Measurements from ENCODE around the gene DAPK3.
"Not testable (repeated sequence)": the region's sequence is repeated elsewhere in the genome, so short reads cannot be mapped to it uniquely, and the experiment has no call there.

The DAPK3 gene

DNA sequence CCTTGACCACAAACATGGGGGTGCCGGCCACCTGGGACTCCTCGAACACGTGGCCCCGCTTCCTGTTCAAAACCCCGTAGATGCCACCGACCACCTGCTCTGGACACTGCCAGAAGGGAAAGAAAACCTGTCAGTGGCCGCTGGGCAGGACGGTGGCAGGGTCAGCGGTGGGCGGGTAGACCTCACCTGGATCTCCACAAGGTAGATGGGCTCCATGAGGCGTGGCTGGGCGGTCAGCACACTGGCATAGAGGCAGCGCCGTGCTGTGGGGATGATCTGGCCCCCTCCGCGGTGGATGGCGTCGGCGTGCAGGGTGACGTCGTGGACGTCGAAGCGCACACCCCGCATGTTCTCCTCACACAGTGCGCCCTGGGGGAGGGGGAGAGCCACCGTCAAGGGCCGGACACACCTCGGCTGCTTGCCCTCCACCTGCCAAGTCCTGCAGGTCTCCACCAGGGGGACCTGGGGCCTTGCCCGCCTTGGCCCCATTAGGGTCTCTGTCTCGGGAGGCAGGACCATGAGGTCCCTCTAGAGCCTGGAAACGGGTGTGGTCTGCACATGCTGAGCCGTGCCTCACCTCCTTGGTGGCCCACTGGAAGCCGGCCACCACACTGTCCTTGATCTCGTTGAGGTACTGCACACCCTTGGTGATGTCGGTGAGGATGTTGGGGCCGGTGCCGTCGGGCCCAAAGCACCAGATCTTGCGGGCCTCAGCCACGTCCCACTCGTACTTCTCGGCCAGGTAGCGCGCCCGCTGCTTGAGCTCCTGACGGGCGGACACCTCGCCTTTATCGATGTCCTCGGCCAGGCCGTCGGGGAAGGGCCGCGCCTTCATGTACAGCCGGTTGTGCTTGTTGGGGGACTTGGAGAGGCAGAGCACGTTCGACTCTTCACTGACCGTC is 6.6 kb upstream of the DAPK3 start:
- no peak for DNase-seq

GRCh38 chr19:3976495-3977241 is 5.8 kb upstream of the DAPK3 start:
- DNase-seq = no peak

DNA sequence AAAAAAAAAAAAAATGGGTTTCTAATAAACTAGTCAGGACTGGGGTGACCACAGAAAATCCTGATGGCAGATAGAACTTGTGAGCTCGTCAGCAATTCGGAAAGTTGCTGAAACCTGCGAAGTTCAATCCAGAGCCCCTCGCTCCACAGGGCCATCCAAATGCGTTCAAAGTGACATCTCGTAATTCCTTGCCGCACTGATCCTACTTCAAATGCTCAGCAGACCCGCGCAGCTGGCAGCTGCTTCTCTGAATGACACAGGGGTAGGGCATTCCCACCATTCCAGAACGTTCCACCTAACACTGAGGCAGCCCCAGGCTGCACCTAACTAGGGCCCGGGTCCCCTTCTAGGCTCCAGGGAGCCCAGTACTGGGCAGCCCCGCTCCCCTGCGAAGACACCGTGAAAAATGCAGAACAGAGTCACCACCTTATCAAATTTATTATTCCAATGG is 4.8 kb upstream of the DAPK3 start:
- no peak for DNase-seq

GRCh38 chr19:3975144-3975543 is 4.2 kb upstream of the DAPK3 start:
- DNase-seq = no peak

DNA sequence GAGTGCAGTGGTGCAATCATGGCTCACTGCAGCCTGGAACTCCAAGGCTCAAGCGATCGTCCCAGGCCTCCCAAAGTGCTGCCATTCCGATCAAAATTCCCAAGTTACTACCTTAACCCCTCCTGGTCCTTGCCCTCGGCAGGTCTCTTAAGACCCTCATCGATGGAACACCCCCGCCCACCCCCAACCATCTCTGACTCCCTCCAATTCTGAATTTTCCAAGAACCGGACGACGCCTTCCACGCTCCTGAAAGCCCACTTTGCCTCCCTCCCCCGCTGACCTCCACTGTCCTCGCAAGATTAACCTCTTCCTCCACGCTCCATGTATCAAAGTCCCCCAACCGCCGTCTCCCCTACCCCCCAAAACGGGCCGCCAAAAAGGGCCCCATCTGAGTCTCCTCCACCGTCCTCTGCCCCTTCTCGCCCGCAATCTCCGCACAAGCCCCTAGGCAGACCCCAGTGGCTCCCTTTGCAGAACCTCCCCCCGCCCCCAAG is 539 bp downstream of the DAPK3 start:
- no peak for DNase-seq

- DNase-seq = no peak
Measured at GRCh38 chr19:3969435-3970312, 1.2 kb downstream of the DAPK3 start.

DNA sequence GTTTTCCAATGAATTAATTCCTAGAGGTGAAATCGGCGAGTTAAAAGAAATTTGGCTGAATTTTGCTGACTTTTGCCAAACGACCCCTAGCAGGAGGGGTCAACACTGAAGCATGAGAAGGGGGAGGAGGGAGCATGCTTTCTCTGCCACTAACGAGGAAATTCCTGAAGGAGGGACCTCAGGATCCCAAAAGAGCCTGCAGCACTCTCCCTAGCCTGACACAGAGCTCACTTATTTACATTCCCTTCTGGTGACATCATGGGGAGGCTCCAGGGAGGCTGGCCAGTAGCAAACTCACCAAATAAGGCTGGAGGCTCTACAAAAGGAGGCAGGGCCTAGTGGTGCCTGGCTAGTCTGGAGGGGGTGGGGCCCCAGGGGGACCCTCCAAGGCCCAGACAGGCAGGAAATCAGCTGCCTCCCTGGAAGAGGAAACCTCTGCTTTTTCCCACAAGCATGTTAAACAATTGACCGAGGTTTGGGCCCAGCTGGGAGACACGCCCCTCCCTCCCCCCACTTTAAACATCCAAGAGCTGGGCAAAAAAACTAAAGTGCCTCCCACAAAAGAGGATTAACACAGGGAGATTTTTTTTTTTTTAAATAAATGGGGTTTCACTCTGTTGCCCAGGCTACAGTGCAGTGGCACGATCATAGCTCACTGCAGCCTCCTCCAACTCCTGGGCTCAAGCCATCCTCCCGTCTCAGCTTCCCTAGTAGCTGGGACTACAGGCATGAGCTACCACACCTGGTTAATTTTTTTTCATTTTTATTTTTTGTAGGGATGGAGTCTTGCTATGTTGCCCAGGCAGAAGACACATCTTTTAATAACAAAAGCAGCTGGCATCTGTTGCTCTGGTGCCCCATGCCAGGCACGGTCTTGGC is 2.1 kb downstream of the DAPK3 start:
- no peak for DNase-seq

DNA sequence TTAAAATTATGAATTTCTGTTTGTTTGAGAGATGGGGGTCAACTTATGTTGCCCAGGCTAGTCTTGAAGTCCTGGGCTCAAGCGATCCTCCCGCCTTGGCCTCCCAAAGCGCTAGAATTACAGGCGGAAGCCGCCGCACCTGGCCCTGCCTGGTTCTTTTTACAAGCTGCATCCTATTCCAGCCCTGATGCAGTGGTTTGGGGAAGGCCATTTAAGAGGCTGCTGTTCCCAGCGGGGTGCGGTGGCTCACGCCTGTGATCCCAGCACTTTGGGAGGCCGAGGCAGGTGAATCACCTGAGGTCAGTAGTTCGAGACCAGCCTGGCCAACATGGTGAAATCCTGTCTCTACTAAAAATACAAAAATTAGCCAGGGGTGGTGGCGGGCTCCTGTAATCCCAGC is 2.9 kb downstream of the DAPK3 start:
- DNase-seq = not testable (repeated sequence)

GRCh38 chr19:3966051-3967017 is 4.6 kb downstream of the DAPK3 start:
- no peak for DNase-seq

DNA sequence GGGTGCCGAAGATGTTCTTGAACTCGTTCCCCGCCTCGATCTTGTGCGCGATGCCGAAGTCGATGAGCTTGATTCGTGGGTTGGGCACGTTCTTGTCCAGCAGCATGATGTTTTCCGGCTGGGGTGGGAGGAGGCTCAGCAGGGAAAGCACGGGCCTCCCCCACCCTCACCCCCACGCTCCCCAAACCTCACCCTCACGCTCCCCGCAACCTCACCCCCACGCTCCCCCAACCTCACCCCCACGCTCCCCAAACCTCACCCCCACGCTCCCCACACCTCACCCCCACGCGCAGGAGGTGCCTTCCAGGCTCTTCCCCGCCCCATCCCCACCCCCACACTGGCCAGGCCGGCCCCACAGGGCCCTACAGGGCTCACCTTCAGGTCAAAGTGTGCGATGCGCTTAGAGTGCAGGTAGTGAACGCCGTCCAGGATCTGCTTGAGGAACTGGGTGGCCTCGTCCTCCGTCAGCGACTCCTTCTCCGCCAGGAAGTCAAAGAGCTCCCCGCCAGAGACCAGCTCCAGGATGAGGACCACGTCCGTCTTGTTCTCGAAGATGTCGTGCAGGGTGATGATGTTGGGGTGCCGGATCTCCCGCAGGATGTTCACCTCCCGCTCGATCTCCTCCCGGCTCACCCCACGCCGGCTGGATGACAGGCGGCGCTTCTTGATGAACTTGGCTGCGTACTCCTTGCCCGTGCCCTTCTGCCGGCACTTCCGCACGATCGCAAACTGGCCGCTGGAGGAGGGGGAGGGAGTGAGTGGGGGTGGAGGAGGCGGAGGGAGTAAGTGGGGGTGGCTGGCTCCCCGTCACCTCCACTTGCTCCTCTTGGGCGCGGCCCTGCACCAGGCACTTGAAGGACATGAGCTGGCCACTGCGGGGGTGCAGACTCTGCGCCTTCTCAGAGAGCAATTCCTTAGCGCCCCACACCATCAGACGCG is 6.4 kb downstream of the DAPK3 start:
- DNase-seq = no peak

GRCh38 chr19:3963458-3964255 is 7.2 kb downstream of the DAPK3 start:
- DNase-seq = no peak

- no peak for DNase-seq
Measured at GRCh38 chr19:3961007-3961406, 9.9 kb downstream of the DAPK3 start.

GRCh38 chr19:3959766-3960131 is 11.2 kb downstream of the DAPK3 start:
- no peak for DNase-seq

DNA sequence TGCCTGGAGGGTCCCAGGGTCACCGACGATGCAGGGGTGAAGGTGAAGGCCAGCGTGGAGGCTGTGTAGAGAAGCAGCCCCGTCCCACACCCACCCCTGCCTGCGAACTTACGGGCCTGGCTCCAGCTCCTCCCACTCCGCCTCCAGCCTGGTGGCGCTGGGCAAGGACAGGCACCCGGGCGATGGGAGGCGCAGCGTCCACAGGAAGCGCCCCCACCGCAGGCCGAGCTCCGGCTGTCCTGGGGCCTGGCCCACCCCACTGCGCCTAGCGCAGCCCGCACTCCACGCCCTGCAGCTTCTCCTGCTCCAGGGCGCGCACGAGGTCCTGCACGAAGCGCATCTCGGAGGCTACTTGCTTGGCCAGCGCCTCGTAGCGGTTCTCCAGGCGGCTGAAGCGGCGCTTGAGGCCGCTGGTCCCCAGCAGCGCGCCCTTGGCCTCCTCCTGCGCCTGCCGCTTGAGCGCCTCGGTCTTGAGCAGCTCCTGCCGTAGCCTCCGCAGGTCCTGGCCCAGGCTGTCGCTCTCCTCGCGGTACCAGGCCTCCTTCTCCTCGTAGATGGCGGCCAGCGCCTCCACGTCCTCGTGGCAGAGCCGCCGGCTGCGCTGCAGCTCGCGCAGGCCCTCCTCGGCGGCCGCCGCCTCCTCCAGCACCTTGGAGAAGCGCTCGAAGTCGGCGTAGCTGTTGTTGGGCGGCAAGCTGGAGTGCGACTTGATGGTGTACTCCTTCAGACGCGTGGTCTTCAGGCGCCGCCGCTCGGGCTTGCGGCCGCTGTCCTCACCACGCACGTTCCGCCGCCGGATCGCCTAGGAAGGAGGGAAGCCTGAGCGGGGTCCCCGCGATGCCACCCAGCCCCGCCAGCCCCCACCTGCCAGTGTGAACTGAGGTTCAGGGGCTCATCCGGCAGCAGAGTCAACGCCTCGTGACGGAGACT is 11.8 kb downstream of the DAPK3 start:
- no peak for DNase-seq

- no peak for DNase-seq
Measured at GRCh38 chr19:3955688-3956087, 15.2 kb downstream of the DAPK3 start.

GRCh38 chr19:3955276-3955675 is 15.6 kb downstream of the DAPK3 start:
- not testable (repeated sequence) for DNase-seq

GRCh38 chr19:3954107-3954506 is 16.8 kb downstream of the DAPK3 start:
- DNase-seq = no peak

All from inflammatory macrophage treated with lipopolysaccharide for 1 hour (primary cell).